GM12864 (cell line): Measurements from ENCODE around the gene SIPA1L3.

Experiments used
- DNase-seq: peaks from one replicate; pipeline ENCODE4 v3.0.0-alpha.2; 2011; ENCODE audit warnings: low read depth
- H3K4me3 ChIP-seq: 2 replicates; pipeline ENCODE4 v1.5.1; 2011; ENCODE audit warnings: mild to moderate bottlenecking, low read depth, low read length, control low read depth
- CTCF ChIP-seq: IDR thresholded peaks from 2 replicates; pipeline ENCODE4 v1.5.1; 2011; ENCODE audit warnings: low read depth, mild to moderate bottlenecking, moderate library complexity, low read length, control low read depth, inconsistent platforms; ENCODE audit errors: missing control alignments

SIPA1L3 gene

GRCh38 chr19:38164526-38164925, 257.5 kb downstream of the SIPA1L3 start:
- no peak overlapping the region for H3K4me3 ChIP-seq
- TF ChIP-seq CTCF = no peak
- DNase-seq = no peak

GRCh38 chr19:38165335-38165734, 258.3 kb downstream of the SIPA1L3 start:
- no peak for TF ChIP-seq CTCF
- no peak overlapping the region for H3K4me3 ChIP-seq
- DNase-seq = no peak

GRCh38 chr19:38168637-38169036, 261.6 kb downstream of the SIPA1L3 start:
- no peak for DNase-seq
- no peak overlapping the region for H3K4me3 ChIP-seq
- no peak for TF ChIP-seq CTCF

- no peak overlapping the region for H3K4me3 ChIP-seq
- TF ChIP-seq CTCF = no peak
- DNase-seq = no peak
Measured at GRCh38 chr19:38170334-38170733, 263.3 kb downstream of the SIPA1L3 start.

GRCh38 chr19:38172001-38172400, 265.0 kb downstream of the SIPA1L3 start:
- no peak for TF ChIP-seq CTCF
- no peak overlapping the region for H3K4me3 ChIP-seq
- DNase-seq = no peak

GRCh38 chr19:38173291-38174041, 266.5 kb downstream of the SIPA1L3 start:
- DNase-seq = no peak
- no peak for TF ChIP-seq CTCF

GRCh38 chr19:38175422-38175821, 268.4 kb downstream of the SIPA1L3 start:
- TF ChIP-seq CTCF = no peak
- no peak overlapping the region for H3K4me3 ChIP-seq
- no peak for DNase-seq

More at GRCh38 chr19:38173291-38174041, 266.5 kb downstream of the SIPA1L3 start:
- no peak overlapping the region for H3K4me3 ChIP-seq
